NCI-H1694 treated with DMSO at 0.1 percent for 48 hours (cell line): ENCODE results near the gene MBD5.

Experiments
- DNase-seq: peaks from one replicate; lab custom pipeline; 2025; lab: John Stamatoyannopoulos, UW

MBD5 gene

DNA sequence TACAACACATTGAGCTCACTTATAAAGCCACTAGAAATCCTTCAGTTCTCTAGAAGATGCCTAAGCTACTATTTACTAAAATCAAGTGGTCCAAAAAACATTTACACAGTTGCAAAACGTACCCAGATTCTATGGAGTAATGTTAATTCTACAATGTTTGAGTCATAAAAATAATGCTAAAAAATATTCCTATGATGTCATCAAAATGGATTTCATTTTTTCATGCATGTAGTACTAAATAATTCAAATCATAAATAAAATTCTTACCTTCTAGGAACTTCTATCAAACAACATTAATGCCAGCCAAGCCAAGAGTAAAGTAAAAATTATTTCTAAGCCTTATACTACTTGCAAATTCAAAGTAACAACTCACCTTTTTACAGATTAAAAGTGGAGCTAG is 454.7 kb downstream of the MBD5 start:
- no peak for DNase-seq

DNA sequence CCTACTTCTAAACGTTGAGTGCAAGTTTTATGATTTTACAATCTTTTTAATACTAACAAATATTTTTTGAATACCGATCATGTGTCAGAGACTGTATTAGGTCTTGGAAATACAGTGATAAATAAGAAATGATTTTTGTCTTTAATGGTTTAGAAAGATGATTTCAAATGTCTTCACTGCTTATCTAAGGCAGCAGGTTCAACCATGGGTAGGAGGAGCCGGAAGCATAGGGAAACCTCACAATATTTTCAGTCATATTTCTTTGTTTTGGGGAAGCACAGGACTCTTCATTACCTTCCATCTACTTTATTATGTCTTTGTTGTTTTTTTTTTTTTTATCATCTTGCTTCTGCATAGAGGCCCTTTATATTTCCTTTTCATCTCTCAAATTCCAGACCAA is 458.5 kb downstream of the MBD5 start:
- no peak for DNase-seq

- no peak for DNase-seq
These were observed 462.8 kb downstream of the MBD5 start for GRCh38 chr2:148483665-148484064.

DNA sequence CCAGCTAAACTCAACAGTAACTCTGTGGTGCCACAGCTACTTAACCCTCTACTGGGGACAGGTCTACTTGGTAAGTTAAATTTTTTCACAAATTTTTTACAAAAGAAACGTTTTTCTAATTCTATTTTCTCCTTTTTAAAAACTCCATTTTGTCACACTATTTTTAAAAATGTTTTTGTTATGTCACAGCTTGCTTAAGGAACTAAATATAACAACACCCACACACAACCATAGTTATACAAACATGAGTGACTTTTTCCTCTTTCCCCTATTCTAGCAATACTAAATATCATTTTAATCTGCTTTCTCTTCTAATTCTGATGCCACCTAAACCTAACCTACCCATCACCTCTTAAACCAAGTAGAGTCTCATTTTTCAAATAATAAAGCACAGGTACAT is 463.2 kb downstream of the MBD5 start:
- no peak for DNase-seq

DNA sequence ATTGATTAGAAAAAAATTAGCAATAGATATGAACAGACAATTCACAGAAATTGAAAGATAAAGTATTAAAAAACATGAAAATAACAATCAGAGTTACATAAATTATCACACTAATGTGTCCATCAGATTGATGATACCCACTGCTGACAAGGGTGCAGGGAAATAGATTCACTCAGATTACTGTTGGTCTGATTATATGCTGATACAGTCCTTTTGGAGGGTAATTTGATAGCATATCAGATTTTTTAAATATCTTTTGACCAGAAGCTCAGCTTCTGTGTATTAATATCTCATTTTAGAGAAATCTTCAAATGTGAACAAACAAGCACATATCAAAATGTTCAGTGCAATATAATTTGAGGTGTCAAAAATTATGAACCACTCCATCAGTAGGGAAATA is 465.8 kb downstream of the MBD5 start:
- DNase-seq, result no peak

GRCh38 chr2:148487439-148487838 is 466.5 kb downstream of the MBD5 start:
- no peak for DNase-seq

DNA sequence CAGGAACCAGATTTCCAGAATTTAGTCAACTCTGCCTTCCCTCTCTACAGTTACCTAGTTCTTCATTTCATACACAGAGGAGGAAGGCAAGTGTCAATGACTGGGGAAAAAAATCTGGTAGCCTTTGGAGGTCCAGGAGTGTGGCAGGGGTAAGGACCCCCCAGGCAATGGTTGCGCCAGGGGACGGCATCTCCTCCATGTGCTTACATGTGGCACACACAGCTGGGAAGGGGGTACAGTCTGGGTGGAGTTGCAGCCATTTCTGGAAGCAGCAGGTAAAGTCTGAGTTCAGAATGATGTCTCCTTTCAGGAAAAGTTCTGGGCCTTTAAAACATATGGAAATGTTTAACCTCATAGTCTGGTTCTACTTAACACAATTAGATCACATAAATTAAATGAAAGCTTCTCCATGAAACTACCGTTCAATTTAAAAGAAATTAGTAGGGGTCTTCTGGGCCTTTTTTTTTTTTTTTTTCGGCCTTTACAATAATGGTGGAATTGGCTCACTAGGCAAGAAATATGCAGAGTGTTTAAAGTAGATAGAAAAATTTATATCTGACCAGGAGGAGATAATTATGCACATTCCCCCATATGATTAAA is 470.0 kb downstream of the MBD5 start:
- no peak for DNase-seq

DNA sequence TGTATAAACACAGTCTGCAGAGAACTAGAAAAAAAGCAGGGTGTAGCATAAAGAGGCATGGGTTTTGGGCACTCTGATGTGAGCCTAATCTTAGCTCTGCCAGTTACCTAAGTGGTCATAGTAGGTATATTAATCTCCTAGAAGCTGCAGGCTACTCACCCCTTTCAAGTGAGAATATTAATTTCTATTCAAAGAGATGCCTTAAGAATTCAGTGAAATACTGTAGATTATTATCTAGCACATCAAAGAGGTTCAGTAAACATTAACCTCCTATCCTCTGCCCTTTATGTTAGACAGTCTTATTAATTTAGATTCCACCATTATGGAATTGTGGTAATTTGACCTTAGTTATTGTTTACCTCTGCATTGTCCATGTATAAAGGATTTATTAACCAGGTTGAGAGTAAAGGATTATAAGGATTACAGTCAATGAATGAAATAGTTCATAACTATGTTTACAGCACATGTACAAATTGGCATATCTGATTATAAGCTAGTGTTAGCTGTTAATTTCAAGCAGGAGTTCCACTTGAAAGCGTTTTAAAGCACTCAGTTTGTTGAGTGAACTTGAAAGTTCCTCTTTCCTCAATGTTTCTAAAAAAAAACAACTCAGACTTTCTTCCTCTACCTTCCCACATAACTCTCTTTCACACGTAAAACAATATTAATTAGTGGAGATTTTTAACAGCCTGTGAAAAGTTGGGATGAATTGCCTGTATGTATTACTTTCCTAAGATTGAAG is 473.1 kb downstream of the MBD5 start:
- no peak for DNase-seq

GRCh38 chr2:148495586-148495985 is 474.7 kb downstream of the MBD5 start:
- DNase-seq, result no peak

DNA sequence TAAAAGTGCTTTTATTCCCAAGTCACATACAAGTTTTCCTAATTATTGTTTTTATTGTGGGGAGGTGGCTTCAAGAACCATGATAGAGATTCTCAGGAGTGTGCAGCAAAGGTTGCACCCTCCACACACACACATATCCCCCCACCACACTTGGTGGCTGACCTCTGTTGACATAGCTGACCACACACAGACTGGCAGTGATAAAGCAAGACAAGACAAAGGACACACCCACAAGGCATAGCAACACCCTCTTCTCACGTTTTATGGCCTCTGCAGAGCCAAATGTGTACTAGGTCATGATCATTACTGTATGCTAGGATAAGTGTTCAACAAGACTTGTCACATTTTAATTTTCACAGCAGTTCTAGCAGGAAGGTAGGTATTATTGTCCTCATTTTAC is 480.7 kb downstream of the MBD5 start:
- DNase-seq, result no peak

DNA sequence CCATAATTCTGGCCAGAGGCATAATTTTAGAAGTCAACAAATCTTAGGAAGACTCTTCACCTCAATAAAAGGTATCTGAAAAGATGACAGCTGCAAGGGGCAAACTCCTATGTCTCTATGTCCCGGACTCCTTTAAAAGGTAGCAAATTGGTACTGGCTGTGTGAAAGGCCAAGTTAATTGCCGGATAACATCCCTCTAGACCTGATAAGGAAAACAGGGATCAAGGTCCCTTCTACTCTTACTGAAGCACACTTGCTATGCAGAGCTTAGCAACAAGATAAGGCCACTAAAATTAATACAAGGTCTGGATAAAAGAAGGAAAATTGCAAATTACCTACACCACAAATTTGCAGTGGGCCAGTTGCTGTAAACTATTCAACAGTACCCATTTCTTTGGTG is 482.6 kb downstream of the MBD5 start:
- DNase-seq, result no peak

- no peak for DNase-seq
These were observed 487.1 kb downstream of the MBD5 start for GRCh38 chr2:148507970-148508369.

GRCh38 chr2:148508878-148509287 is 488.0 kb downstream of the MBD5 start:
- DNase-seq, result no peak

- peak; percentile 80 for DNase-seq
These were observed 488.5 kb downstream of the MBD5 start for GRCh38 chr2:148509288-148509902.

GRCh38 chr2:148511883-148512282 is 491.0 kb downstream of the MBD5 start:
- no peak for DNase-seq

GRCh38 chr2:148512501-148512900 is 491.6 kb downstream of the MBD5 start:
- no peak for DNase-seq

DNA sequence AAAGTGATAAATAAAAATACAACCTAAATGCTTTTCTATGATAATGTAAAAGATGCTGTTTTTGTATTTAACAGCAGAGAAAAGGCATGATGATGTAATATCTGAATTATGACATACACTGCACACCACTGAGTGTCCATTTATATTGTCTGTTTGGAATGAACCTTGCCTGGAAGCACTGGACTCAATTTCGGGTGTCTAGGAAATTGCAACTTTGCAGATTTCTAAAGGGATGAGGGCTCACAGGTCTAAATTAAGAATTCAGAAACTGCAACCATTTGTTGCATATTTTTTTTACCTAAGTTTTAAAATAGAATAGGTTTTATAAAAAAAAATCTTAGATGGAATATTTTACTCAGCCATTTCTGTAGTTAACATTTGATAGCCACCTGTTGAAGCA is 492.5 kb downstream of the MBD5 start:
- no peak for DNase-seq

DNA sequence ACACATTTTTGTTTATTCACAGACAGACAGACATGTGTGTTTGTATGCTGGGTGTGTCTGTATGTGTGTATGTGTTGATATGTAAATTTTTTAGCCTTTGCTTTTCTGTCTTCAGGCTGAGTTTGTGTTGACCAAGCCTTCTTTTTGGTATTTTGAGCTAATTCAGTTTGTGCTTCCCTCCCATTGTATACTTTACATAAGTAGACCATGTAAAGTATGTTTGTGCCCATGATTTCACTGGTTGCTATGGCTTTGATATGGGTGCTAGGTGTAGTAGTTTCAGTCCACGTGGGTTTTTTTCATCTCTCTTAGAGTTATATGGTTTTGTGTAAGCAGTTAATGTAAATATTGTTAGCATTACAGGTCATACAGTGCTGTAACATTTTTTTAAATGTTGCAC is 494.2 kb downstream of the MBD5 start:
- no peak for DNase-seq

DNA sequence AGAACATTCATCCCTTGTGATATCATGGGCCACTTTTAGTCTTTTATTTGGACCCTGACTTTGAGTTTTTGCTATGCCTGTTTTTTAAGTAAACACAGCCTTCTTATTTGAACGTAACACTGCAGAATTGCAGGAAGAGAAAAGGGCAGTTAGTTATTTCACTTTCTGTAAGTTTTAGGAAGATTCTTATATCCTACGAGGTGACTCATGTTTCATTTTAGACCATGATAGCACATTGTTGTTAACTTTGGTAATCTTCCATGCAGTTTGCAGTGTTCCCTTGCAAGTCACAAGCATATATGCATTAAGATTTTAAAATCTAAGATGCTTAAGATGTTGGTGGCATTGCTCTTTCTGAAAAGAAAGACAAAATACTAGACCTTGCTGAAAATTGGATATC is 495.1 kb downstream of the MBD5 start:
- no peak for DNase-seq

- no peak for DNase-seq
These were observed 496.4 kb downstream of the MBD5 start for GRCh38 chr2:148517296-148517695.

DNA sequence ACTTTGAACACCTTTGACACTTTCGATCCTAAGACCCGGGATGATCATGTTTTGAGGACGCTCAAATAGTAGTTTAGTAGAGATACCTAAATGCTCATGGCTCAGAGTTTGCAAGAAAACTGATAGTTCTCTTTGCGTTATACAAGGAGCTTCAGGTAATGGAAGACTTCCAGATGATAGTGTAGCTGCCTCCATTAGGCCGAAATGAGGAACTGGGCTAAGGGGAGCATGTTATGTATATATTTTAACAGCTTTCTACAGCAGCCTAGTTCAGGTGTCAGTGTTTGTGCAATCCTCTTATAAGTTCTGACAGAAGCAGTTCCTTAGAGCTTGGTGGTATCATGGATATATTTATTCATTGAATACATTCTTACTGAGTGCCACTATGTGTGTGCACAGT is 496.9 kb downstream of the MBD5 start:
- no peak for DNase-seq

GRCh38 chr2:148519013-148519412 is 498.1 kb downstream of the MBD5 start:
- DNase-seq, result no peak

- no peak for DNase-seq
These were observed 500.3 kb downstream of the MBD5 start for GRCh38 chr2:148521181-148521580.

GRCh38 chr2:148523315-148523714 is 502.4 kb downstream of the MBD5 start:
- DNase-seq, result no peak
